BLaER1 (cell line): ENCODE data around the gene ATXN2.
A peak's percentile ranks its signal among the peaks of the same experiment; 100 is the strongest.
"Not testable (repeated sequence)": the region's sequence is repeated elsewhere in the genome, so short reads cannot be mapped to it uniquely, and the experiment has no call there.

Experiments used
- H3K27ac ChIP-seq: shearing (Covaris generic); formaldehyde crosslinking; 2 replicates; pipeline ENCODE4 v1.8.1; 2022
- H3K27me3 ChIP-seq: shearing (Covaris generic); formaldehyde crosslinking; 2 replicates; pipeline ENCODE4 v1.8.1; 2022
- H3K36me3 ChIP-seq: shearing (Covaris generic); formaldehyde crosslinking; 2 replicates; pipeline ENCODE4 v1.8.1; 2022
- H3K4me1 ChIP-seq: shearing (Covaris generic); formaldehyde crosslinking; 2 replicates; pipeline ENCODE4 v1.8.1; 2022
- H3K4me2 ChIP-seq: shearing (Covaris generic); formaldehyde crosslinking; 2 replicates; pipeline ENCODE4 v1.8.1; 2022
- H3K4me3 ChIP-seq: shearing (Covaris generic); formaldehyde crosslinking; 2 replicates; pipeline ENCODE4 v1.8.1; 2022
- H3K9ac ChIP-seq: shearing (Covaris generic); formaldehyde crosslinking; 2 replicates; pipeline ENCODE4 v1.8.1; 2022
- H3K9me3 ChIP-seq: shearing (Covaris generic); formaldehyde crosslinking; 2 replicates; pipeline ENCODE4 v1.8.1; 2022
- H4K20me1 ChIP-seq: shearing (Covaris generic); formaldehyde crosslinking; 2 replicates; pipeline ENCODE4 v1.8.1; 2022
- Cebpa-rat ChIP-seq: shearing (Covaris generic); IDR thresholded peaks from 2 replicates; pipeline ENCODE4 v1.8.1; 2022

ATXN2 gene

GRCh38 chr12:111600205-111600642 is 1.1 kb upstream of the ATXN2 start:
- H3K27ac ChIP-seq, result peak overlapping the region; percentile 100
- H3K36me3 ChIP-seq, result no peaks in the 10 kb centered on the region
- no peaks in the 10 kb centered on the region for H3K9me3 ChIP-seq
- H4K20me1 ChIP-seq, result peaks cover 32% of the 10 kb centered on the region
- H3K4me1 ChIP-seq, result peaks cover 34% of the 10 kb centered on the region
- peak overlapping the region; percentile 91 for H3K4me2 ChIP-seq
- H3K9ac ChIP-seq, result peak overlapping the region; percentile 98
- no peak for TF ChIP-seq Cebpa-rat
- peak overlapping the region; percentile 99 for H3K4me3 ChIP-seq
- H3K27me3 ChIP-seq, result no peaks in the 10 kb centered on the region

GRCh38 chr12:111599453-111600204 is 514 bp upstream of the ATXN2 start:
- H3K9ac ChIP-seq, result peak overlapping the region; percentile 98
- peak overlapping the region; percentile 100 for H3K27ac ChIP-seq
- H3K36me3 ChIP-seq, result no peaks in the 10 kb centered on the region
- H3K9me3 ChIP-seq, result no peaks in the 10 kb centered on the region
- H3K27me3 ChIP-seq, result no peaks in the 10 kb centered on the region
- peaks cover 39% of the 10 kb centered on the region for H3K4me1 ChIP-seq
- peaks cover 38% of the 10 kb centered on the region for H4K20me1 ChIP-seq
- H3K4me3 ChIP-seq, result peak overlapping the region; percentile 99
- H3K4me2 ChIP-seq, result peak overlapping the region; percentile 91
- TF ChIP-seq Cebpa-rat, result no peak

GRCh38 chr12:111597831-111598636 is 1.1 kb downstream of the ATXN2 start:
- TF ChIP-seq Cebpa-rat, result no peak
- Histone ChIP-seq H3K36me3 (no peaks in the 10 kb centered on the region), H3K4me1 (peaks cover 39% of the 10 kb centered on the region), H4K20me1 (peaks cover 54% of the 10 kb centered on the region), H3K9me3 (no peaks in the 10 kb centered on the region), H3K27ac (peak overlapping the region; percentile 100), H3K27me3 (no peaks in the 10 kb centered on the region), H3K9ac (peak overlapping the region; percentile 98), H3K4me2 (peak overlapping the region; percentile 97), H3K4me3 (peak overlapping the region; percentile 99)

GRCh38 chr12:111596985-111597830 is 1.9 kb downstream of the ATXN2 start:
- Histone ChIP-seq H3K9ac (peak overlapping the region; percentile 98), H4K20me1 (peaks cover 62% of the 10 kb centered on the region), H3K36me3 (no peaks in the 10 kb centered on the region), H3K4me1 (peaks cover 39% of the 10 kb centered on the region), H3K4me2 (peak overlapping the region; percentile 97), H3K27me3 (no peaks in the 10 kb centered on the region), H3K4me3 (peak overlapping the region; percentile 99), H3K27ac (peak overlapping the region; percentile 100), H3K9me3 (no peaks in the 10 kb centered on the region)
- no peak for TF ChIP-seq Cebpa-rat

- not testable (repeated sequence) for H3K27me3 ChIP-seq, H3K4me3 ChIP-seq, H3K36me3 ChIP-seq, H3K9me3 ChIP-seq, H3K27ac ChIP-seq
- Histone ChIP-seq H3K9ac (peak overlapping the region; percentile 29; the same call in 1 of the 2 replicates), H3K4me1 (peaks cover 33% of the 10 kb centered on the region), H4K20me1 (peaks cover 80% of the 10 kb centered on the region), H3K4me2 (peak overlapping the region; percentile 97)
These were observed 3.7 kb downstream of the ATXN2 start for GRCh38 chr12:111595341-111595835.

- peaks cover 33% of the 10 kb centered on the region for H3K36me3 ChIP-seq
- H3K9ac ChIP-seq, H3K4me2 ChIP-seq, H3K4me3 ChIP-seq, H3K9me3 ChIP-seq, H3K27me3 ChIP-seq, H3K27ac ChIP-seq: not testable (repeated sequence)
- peaks cover 100% of the 10 kb centered on the region for H4K20me1 ChIP-seq
- H3K4me1 ChIP-seq, result peaks cover 18% of the 10 kb centered on the region
These were observed 7.6 kb downstream of the ATXN2 start for GRCh38 chr12:111591399-111592010.

GRCh38 chr12:111590552-111590951 is 8.6 kb downstream of the ATXN2 start:
- Histone ChIP-seq H4K20me1 (peaks cover 100% of the 10 kb centered on the region), H3K9ac (no peak overlapping the region), H3K4me3 (no peak overlapping the region), H3K4me2 (no peak overlapping the region), H3K9me3 (no peaks in the 10 kb centered on the region), H3K27me3 (no peaks in the 10 kb centered on the region), H3K27ac (no peak overlapping the region), H3K4me1 (peaks cover 8% of the 10 kb centered on the region), H3K36me3 (peaks cover 33% of the 10 kb centered on the region)
- TF ChIP-seq Cebpa-rat, result no peak

- H3K9ac ChIP-seq, result no peak overlapping the region
- no peaks in the 10 kb centered on the region for H3K9me3 ChIP-seq
- no peaks in the 10 kb centered on the region for H3K27me3 ChIP-seq
- no peaks in the 10 kb centered on the region; the same call in 1 of the 2 replicates for H3K4me1 ChIP-seq
- H3K27ac ChIP-seq, result no peak overlapping the region
- peaks cover 100% of the 10 kb centered on the region for H4K20me1 ChIP-seq
- H3K36me3 ChIP-seq, result peaks cover 39% of the 10 kb centered on the region
- no peak for TF ChIP-seq Cebpa-rat
- H3K4me3 ChIP-seq, result no peak overlapping the region
- H3K4me2 ChIP-seq, result no peak overlapping the region
These were observed 9.5 kb downstream of the ATXN2 start for GRCh38 chr12:111589601-111590000.

- no peak for TF ChIP-seq Cebpa-rat
- peaks cover 100% of the 10 kb centered on the region for H4K20me1 ChIP-seq
These were observed 11.1 kb downstream of the ATXN2 start for GRCh38 chr12:111588010-111588409.

More at GRCh38 chr12:111588010-111588409, 11.1 kb downstream of the ATXN2 start:
- H3K9ac ChIP-seq, result no peak overlapping the region
- H3K4me3 ChIP-seq, result no peak overlapping the region
- no peak overlapping the region for H3K27ac ChIP-seq
- H3K4me2 ChIP-seq, result no peak overlapping the region
- H3K9me3 ChIP-seq, result no peaks in the 10 kb centered on the region
- no peaks in the 10 kb centered on the region for H3K4me1 ChIP-seq
- H3K36me3 ChIP-seq, result peaks cover 47% of the 10 kb centered on the region
- H3K27me3 ChIP-seq, result no peaks in the 10 kb centered on the region
